NCI-H1436 treated with DMSO at 0.1 percent for 48 hours (cell line): ENCODE measurements around the gene MTHFD2.
"Not testable (repeated sequence)": the region's sequence is repeated elsewhere in the genome, so short reads cannot be mapped to it uniquely, and the experiment has no call there.

Source experiments
- DNase-seq: peaks from one replicate; lab custom pipeline; 2025; lab: John Stamatoyannopoulos, UW

The MTHFD2 gene

DNA sequence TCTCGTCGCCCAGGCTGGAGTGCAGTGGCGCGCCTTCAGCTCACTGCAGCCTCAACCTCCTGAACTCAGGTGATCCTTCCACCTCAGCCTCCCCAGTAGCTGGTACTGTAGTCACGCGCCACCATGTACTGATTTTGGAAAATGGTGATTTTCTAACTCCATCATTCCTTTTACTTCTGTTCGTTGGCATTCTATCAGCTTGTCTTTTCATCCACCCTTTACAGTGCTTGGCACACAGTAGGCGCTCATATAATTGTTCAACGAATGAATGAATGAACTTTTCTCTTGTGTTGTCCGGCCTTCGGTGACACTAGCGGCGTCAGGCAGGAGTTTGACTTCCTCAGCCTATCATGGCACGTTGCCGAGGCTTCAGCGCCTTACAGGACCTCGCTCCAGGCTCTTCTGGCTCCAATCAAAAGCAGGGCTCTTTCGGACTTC is 373 bp upstream of the MTHFD2 start:
- DNase-seq = peak; percentile 96

DNA sequence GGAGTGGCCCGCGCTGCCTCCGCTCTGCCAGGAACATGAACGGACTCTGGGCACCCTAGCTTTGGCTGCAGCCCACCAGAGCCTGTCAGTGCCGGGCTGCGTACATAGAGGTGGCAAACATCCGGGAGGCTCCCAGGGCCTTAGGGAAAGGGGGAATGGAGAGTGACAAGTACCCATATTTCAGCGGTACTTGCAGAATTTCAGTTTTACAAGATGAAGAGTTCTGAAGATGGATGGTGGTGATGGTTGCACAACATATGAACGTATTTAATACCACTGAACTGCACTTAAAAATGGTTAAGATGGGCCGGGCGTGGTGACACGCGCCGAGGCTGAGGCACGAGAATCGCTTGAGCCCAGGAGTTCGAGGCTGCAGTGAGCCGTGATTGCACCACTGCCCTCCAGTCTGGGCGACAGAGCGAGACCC is 873 bp downstream of the MTHFD2 start:
- DNase-seq = no peak

DNA sequence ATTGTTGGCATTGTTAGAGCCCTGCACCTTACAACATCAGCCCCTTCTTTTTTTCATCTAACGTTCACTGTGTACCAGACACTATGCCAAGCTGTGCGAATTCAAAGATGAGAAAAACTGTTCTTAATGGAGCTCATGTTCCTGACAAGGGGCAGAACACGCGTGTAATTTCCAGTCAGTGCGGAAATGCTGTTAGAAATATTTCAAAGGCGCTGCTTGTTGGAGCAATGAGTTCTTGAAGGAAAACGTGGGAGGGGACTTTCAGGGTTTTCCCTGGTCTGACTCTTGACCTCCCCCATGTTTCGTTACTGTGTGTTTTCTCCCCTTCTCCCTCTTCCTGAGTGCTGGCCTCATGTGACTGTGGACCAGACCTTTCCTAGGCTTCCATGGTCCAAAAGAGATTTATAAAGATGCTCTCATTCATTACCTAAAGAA is 1.5 kb downstream of the MTHFD2 start:
- DNase-seq = no peak

DNA sequence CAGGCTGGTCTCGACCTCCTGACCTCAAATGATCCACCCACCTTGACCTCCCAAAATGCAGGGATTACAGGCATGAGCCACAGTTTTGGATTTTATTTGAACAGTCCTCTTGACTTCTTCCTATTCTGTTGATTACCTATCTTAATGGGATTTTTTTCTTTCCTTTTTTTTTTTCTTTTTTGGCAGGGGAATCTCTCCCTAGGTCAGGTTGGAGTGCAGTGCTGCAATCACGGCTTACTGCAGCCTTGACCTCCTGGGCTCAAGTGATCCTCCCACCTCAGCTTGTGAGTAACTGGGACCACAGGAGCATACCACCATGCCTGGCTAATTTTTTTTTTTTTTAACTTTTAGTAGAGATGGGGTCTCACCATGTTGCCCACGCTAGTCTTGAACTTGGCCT is 2.8 kb downstream of the MTHFD2 start:
- DNase-seq = no peak

DNA sequence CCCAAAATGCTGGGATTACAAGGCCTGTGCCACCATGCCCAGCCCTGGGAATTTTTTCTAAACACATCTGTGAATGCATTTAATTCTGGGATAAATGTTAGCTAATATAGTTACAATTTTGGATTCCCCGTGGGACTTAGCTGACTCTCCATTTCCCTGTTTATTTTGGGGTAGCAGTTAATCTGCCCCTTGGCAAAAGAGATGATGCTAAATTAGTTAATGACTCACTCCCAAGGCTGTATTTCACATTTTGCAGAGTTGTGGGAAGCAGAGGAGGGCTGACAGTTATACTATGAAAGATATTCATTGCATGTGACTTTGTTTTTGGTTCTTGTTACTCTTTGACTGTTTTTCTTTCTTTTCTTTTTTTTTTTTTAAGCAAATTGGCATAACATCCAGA is 3.2 kb downstream of the MTHFD2 start:
- DNase-seq = no peak

DNA sequence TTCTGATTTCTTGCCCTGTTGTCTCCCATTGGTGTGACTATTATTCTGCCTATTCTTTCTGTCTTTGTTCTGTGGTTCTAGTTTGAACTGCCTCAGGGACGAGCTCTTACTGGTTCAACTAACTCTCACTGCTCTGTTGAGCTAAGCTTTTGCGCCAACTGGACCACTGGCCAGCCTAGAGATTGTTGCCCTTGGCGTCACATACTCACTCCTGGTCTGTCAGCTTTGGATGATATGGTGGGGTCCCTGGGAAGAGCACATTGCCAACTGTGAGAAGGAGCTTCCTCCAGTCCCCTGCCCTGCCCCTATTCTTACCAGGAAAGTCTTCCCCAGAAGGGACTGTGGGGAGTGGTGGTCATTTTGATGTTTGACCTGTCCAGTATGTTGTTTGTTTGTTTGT is 6.0 kb downstream of the MTHFD2 start:
- DNase-seq = no peak

DNA sequence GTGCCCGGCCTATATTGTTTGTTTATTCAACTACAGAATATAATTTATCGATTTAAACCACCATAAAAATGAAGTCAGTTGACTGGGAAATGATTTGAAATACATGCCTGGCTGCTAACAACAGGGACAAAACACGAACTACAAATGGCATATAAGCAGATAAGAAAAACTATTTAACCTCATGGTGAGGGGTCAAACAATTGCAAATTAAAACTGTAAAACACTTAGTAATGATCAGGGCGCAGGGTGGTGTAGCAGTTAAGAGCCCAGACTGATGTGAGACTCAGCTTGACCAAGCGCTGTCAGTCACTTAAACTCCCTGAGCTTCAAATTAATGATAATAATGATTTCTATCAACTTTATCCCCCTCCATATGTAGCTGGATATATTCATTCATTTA is 6.7 kb downstream of the MTHFD2 start:
- DNase-seq = no peak

DNA sequence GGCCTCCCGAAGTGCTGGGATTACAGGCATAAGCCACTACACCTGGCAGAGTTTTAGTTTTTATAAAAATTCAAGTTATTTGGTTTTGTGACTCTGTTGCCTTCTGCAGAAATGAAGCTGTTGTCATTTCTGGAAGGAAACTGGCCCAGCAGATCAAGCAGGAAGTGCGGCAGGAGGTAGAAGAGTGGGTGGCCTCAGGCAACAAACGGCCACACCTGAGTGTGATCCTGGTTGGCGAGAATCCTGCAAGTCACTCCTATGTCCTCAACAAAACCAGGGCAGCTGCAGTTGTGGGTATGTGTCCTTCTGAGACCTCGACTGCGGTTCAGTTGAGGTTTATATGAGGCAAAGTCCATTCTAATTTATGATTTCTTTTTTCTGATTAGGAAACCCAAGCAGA is 7.2 kb downstream of the MTHFD2 start:
- DNase-seq = no peak

DNA sequence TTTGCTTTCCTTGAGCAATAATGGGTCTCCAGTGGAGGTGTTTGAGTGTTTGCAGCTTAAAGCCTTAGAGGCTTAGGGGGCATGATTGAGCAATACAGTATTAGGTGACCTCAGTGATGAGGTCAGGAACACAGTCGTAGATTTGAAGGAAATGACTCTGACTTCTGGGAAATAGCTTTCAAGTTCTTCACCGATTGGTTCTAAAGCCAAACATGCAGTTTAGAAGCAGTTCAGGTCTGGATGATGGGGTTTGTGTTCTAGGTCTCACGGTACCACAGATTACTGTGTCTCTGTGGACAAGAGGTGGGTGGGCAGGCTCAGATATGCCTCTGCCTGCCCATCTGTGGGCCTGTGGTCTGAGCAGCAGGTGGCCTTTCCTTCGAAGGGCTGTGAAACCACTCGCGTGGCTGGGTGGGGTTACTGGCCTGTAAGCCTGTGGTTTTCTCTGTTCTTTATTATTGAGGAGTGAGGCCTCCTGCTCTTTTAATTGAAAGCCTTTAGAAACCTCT is 7.8 kb downstream of the MTHFD2 start:
- DNase-seq = no peak

DNA sequence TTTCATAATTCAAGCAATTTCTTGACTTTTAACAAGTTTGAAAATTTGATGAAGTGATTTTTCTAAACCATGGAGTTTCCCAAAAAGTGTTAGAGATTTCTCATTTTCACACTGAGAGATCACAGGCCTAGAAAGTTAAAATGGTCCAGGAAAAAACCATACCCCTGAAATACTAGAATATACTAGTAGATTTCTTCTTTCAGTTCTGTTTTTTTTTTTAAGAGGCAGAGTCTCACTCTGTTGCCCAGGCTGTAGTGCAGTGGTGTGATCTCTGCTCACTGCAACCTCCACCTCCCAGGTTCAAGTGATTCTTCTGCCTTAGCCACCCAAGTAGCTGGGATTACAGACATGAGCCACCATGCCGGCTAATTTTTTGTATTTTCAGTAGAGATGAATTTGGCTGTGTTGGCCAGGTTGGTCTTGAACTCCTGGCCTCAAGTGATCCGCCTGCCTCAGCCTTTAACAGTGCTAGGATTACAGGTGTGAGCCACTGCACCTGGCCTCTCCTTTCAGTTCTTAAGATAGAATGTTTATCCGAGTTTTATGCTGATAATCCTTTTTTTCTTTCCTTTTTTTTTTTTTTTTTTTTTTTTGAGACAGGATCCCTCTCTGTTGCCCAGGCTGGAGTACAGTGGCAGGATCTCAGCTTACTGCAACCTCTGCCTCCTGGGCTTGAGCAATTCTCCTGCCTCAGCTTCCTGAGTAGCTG is 14.4 kb downstream of the MTHFD2 start:
- no peak for DNase-seq

DNA sequence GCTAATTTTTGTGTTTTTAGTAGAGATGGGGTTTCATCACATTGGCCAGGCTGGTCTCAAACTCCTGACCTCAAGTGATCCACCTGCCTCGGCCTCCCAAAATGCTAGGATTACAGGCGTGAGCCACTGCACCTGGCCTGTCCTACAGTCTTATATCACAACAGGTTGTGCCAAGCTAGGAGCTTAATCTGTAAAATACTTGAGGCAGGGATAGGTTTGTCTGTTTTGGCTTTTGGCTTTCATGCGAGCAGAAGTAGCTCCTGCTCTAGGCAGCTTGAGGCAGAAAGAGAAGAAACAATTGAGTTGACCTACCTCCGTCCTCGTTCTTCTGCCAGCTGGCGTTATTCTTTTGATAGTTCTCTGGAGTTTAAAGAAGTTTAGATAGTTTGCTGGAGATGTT is 17.4 kb downstream of the MTHFD2 start:
- DNase-seq = not testable (repeated sequence)

DNA sequence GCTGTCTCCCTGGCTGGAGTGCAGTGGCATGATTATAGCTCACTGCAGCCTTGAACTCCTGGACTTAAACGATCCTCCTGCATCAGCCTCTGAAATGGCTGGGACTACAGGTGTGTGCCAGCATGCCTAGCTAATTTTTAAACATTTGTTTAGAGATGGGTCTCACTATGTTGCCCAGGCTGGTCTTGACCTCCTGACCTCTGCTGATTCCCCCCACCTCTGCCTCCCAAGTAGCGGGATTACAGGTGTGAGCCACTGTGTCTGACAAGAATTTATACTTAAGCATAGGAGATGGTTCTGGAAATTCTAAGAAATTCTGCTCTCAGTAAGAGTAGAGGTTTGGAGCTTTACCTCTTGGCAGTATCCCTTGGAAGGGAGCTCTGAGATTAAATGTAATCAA is 18.2 kb downstream of the MTHFD2 start:
- DNase-seq = no peak

DNA sequence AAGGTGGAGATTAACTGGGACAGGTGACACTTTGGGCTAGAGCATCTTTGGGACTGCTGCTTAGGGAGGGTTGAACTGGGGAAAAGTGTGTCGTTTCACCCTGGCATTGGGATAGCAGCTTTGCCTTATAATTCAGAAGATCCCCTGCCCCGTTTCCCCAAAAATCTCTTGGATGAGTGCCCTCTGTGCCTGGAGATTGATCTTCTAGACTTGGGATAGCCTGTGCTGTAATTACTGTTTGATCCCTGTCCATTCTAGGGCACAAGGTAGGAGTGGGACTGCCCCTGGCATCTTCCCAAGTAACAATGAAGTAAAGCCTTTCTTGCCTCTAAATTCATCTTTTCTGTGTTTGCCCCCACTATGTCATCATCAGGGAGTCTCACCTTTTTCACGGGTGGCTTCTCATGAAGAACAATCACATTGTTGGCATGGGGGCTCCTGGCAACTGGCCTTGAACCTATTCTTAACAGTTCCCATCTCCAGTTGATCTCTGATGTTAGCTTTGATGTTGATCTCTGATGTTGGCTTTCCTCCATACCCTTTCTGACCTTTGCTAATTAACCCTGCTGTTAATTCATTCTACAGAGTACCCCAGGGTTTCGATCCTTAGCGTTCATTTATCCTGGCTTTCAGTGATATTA is 21.6 kb downstream of the MTHFD2 start:
- no peak for DNase-seq

DNA sequence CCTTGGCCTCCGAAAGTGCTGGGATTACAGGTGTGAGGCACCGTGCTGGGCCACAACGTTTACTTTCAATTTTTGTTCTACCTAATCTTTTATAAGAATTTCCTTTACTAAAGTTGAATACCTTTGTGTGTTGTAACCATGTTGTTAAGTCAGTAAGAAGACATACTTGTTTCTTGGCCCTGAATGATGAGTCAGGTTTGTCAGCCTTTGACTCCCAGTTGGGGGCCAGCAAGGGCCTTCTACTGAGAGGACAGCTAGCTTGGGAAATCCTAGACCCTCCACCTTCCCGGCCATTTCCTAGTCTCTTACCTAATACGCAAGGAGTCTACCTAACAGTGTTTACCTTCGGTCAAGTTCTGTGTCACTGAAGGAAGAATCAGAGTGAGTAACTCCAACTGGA is 22.7 kb downstream of the MTHFD2 start:
- DNase-seq = no peak

DNA sequence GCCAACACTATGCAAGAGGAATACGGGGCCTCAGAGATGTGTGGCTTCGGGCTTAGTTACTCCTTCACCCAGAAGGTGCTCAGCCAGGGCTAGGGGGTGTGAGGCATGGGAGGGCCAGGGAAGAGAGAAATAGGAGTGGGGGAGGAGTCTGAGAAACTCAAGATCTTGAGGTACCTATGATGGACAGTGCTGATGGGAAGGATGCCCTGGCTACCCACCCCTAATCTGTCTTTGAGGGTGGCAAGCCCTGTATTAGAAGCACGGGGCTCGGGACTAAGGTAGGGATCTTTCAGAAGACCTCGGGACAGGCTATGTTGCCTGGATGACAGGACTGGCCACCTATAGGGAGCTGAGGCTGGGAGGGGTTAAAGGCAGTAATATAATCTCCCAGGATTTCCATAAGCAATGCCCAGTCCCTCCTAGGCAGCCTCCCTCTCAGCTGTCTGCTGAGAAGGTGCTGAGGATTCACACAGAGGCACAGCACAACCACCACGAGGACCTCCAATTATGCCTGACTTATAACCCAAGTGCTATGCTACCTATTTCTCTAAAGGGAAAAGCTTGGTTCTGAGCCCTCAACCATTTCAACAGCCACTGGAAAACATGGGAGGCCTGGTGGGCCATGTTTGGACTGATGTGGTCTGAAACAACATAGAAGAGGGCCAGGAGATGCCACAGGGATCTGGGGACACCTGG is 23.3 kb downstream of the MTHFD2 start:
- DNase-seq = no peak

DNA sequence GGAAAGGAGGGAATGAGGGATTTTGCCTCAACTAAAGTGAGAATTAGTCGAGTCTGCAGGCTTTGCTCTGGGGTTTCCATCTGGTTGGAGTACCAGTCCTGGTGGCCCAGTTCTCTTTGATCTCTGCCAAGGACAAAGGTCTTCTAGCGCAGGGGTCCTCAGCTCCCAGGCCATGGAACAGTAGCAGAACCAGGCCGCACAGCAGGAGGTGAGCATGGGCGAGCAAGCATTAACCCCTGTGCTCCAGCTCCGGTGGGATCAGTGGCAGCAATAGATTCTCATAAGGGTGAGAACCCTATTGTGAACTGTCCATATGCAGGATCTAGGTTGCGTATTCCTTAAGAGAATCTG is 23.9 kb downstream of the MTHFD2 start:
- no peak for DNase-seq

DNA sequence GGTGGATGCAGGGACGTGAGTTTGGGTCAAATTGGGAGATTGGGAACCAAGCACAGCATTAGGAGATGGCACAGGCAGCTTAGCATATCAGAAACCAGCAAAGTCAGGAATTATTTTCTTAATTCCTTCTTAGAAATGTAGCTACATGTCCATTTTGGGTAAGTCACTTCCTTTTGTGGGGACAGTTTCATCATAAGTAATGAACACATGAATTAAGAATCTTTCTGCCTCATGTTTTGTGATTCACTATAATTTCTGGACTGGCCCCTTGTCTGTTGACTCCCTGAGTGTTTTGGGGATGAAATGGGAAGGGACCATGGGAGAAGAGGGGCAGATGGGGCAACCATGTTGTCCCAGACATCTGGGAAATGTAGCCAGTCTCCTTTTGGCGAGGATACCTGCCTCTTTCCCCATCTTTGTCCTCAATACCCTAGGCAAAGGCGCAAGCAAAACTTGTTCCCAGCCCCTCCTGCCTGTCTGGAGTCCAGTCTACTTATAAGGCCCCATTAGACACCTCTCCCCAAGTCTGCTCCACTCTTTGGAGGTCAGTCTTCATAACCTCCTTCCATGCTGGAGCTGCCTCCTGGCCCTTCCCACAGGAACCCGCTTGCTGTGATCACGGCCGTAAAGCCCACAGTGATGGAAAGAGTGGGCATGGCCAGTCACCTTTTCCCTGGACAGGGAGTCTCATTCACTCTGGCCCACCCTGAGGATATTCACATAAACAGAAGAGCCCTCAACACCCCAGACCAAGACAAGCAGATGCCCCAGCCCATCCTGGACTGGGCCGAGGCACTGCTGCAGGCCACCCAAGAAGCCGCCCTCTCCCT is 25.7 kb downstream of the MTHFD2 start:
- DNase-seq = no peak

DNA sequence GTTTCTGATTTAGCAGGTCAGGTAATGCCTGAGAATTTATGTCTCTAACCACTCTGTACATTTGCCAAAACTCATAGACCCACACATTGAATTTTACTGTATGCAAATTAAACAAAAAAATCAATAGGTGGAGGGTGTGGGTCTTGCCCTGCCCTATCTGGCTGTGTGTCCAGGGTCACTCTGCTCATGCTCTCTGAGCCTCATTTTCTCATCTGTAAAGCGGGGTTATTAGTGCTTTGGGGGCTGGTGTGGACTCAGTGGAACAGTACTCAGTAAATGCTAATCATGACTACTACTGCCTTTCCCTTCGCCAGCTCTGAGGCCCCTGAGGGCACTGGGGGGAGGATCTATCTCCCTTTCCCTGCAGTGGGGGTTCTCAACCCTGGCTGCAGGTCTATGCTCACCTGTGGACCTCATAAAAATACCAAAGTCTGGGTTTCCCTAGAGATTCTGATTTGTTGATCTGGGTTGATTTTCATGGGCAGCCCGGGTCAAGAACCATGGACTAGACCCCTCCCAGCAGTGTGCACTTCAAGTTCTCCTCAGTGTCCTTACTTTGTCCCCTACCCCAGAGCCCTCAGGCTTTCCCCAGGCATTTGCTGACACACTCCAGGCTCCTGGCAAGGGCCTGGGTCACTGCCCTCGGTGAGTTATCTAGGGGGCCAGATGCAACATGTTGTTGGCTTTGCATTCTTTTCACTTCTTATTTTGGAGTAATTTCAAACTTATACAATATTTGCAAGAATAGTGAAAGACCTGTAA is 27.5 kb downstream of the MTHFD2 start:
- DNase-seq = no peak

DNA sequence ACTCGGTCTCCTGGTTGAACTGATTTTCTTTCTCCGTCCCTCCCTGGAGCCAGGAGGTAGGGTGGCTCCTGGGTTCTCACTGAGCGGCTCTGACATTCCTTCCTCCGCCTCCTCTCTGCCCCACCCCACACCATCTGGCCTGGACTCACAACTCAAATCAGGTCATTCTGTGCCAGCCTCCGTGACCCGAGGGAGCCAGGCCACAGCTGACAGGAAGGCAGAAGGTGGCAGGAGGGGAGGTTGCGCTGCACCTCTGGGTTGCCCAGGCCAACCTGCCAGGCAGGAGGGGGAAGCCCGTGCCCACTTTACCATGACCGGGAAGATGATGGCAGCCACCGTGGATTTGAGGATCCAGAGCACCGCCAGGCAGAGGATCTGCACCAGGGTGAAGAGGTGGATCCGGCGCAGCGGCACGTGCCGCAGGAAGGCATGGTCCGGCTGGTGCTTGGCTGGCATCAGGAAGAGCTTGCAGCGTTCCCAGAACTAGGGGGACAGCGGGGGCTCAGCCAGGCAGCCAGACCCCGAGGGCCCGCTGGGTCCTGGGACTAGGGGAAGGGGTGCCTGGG is 28.3 kb downstream of the MTHFD2 start:
- DNase-seq = no peak

DNA sequence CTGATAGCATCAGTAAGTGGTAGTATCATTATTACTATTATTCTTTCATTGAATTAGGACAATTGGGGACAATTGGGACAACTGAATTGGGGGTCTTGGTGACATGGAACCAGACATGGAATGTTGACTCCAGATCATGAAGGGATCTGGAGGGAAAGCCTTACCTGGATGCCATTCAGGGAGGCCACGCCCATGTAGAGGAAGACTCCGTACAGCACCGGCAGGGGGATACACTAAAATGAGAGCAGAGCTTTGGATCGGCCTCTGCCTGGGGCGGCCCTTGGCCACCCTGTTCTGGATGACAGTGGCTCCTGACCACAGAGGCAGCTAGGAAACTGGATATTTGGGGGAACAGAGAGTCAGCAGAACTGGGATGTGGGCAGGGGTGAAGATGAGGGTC is 29.2 kb downstream of the MTHFD2 start:
- no peak for DNase-seq

DNA sequence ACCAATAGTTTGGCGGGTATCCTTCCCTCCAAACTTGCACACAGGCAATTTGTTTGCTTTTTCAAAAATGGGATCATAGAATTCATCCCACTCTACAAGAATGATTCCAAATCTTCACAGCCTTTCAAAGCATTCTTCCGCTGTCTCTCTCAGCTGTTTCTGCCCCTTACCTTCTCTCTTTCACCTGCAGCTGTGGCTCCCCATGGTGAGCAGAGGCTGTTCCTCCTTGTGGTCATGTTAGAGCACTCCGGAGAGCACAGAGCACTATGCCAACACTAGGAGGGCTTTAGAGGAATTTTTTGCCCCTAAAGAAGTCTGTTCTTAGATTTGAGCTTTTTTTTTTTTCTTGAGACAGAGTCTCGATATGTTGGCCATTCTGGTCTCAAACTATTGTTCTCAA is 30.4 kb downstream of the MTHFD2 start:
- DNase-seq = no peak
